ENCODE measurements around the gene MRPL36.

MRPL36 gene

DNA sequence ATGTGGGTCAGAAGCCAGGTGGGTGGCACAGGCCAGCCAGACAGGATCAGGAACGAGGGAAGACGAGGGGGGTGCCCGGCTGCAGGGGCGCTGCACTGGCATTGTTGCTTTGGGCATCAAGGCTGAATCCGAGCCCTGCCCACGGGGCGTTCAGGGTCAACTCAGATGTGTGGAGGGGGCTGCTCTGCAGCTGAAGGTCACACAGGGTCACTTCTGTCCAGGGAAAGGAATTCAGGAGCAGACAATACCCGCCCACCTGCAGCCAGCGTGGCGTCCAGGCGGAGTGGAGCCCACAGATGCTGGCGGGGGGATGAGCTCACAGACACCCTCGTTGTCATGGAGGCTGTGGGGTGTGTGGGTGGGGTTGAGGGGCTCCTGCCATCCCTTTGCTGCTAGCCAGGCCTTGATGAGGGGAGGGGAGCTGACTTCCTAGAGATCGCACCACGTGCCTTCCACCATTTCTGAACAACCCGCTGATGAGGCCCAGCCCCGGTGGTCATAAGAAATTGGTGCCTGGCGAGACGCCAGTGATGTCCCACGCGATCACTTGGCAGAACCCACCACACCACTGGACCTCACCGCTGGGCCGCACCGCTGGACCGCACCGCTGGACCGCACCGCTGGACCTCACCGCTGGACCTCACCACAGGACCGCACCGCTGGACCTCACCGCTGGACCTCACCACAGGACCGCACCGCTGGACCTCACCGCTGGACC, 31.2 kb downstream of the MRPL36 start:
- no peaks in the 10 kb centered on the region for H3K27me3 ChIP-seq (ENCODE audit: low read depth, low read length)
- TF ChIP-seq CTCF (IDR thresholded peaks at IDR 0.05; ENCODE audit: low read depth, low read length) (no peak), EZH2phosphoT487 (IDR thresholded peaks at IDR 0.05; ENCODE audit: low read depth) (no peak)
- no peak overlapping the region for H3K4me2 ChIP-seq (ENCODE audit: low read length)
- H3K36me3 ChIP-seq (replicated peaks; ENCODE audit: low read depth, low read length): no peaks in the 10 kb centered on the region
- H3K79me2 ChIP-seq (ENCODE audit: low read length): no peaks in the 10 kb centered on the region
- no peak overlapping the region for H3K4me3 ChIP-seq (ENCODE audit: low read length)
- H3K27ac ChIP-seq (ENCODE audit: low read length): no peak overlapping the region
- no peaks in the 10 kb centered on the region for H3K9me3 ChIP-seq (ENCODE audit: insufficient read depth, low read length)
- no peaks in the 10 kb centered on the region for H4K20me1 ChIP-seq (ENCODE audit: insufficient read depth, low read length)
- H2AFZ ChIP-seq (ENCODE audit: low read depth, low read length): no peak overlapping the region
- no peak overlapping the region for H3K9ac ChIP-seq (ENCODE audit: low read length)
- H3K4me1 ChIP-seq (ENCODE audit: low read length): peaks cover 6% of the 10 kb centered on the region; the same call in 1 of the 2 replicates

- no peaks in the 10 kb centered on the region for H3K9me3 ChIP-seq (ENCODE audit: insufficient read depth, low read length)
- peaks cover 6% of the 10 kb centered on the region; the same call in 1 of the 2 replicates for H3K4me1 ChIP-seq (ENCODE audit: low read length)
- no peaks in the 10 kb centered on the region for H3K79me2 ChIP-seq (ENCODE audit: low read length)
- no peak overlapping the region for H3K9ac ChIP-seq (ENCODE audit: low read length)
- no peaks in the 10 kb centered on the region for H3K27me3 ChIP-seq (ENCODE audit: low read depth, low read length)
- H3K4me2 ChIP-seq (ENCODE audit: low read length): no peak overlapping the region
- TF ChIP-seq CTCF (IDR thresholded peaks at IDR 0.05; ENCODE audit: low read depth, low read length) (no peak), EZH2phosphoT487 (IDR thresholded peaks at IDR 0.05; ENCODE audit: low read depth) (no peak)
- no peaks in the 10 kb centered on the region for H3K36me3 ChIP-seq (replicated peaks; ENCODE audit: low read depth, low read length)
- H3K27ac ChIP-seq (ENCODE audit: low read length): no peak overlapping the region
- H4K20me1 ChIP-seq (ENCODE audit: insufficient read depth, low read length): no peaks in the 10 kb centered on the region
- no peak overlapping the region for H2AFZ ChIP-seq (ENCODE audit: low read depth, low read length)
- no peak overlapping the region for H3K4me3 ChIP-seq (ENCODE audit: low read length)
Observed at GRCh38 chr5:1767524-1768282, 31.9 kb downstream of the MRPL36 start.

GRCh38 chr5:1765880-1766235, 33.8 kb downstream of the MRPL36 start:
- Histone ChIP-seq H3K36me3 (replicated peaks; ENCODE audit: low read depth, low read length) (no peaks in the 10 kb centered on the region), H3K9me3 (ENCODE audit: insufficient read depth, low read length) (no peaks in the 10 kb centered on the region), H3K4me3 (ENCODE audit: low read length) (no peak overlapping the region), H3K27me3 (ENCODE audit: low read depth, low read length) (no peaks in the 10 kb centered on the region), H3K4me1 (ENCODE audit: low read length) (no peaks in the 10 kb centered on the region), H3K79me2 (ENCODE audit: low read length) (no peaks in the 10 kb centered on the region), H3K9ac (ENCODE audit: low read length) (no peak overlapping the region), H2AFZ (ENCODE audit: low read depth, low read length) (no peak overlapping the region), H3K27ac (ENCODE audit: low read length) (no peak overlapping the region), H3K4me2 (ENCODE audit: low read length) (no peak overlapping the region), H4K20me1 (ENCODE audit: insufficient read depth, low read length) (no peaks in the 10 kb centered on the region)
- TF ChIP-seq CTCF (IDR thresholded peaks at IDR 0.05; ENCODE audit: low read depth, low read length): no peak
- no peak for TF ChIP-seq EZH2phosphoT487 (IDR thresholded peaks at IDR 0.05; ENCODE audit: low read depth)

- no peak overlapping the region for H3K4me2 ChIP-seq (ENCODE audit: low read length)
- H3K4me1 ChIP-seq (ENCODE audit: low read length): no peaks in the 10 kb centered on the region
- H4K20me1 ChIP-seq (ENCODE audit: insufficient read depth, low read length): no peaks in the 10 kb centered on the region
- no peaks in the 10 kb centered on the region for H3K9me3 ChIP-seq (ENCODE audit: insufficient read depth, low read length)
- no peak overlapping the region for H3K4me3 ChIP-seq (ENCODE audit: low read length)
- no peaks in the 10 kb centered on the region for H3K27me3 ChIP-seq (ENCODE audit: low read depth, low read length)
- H3K36me3 ChIP-seq (replicated peaks; ENCODE audit: low read depth, low read length): no peaks in the 10 kb centered on the region
- TF ChIP-seq EZH2phosphoT487 (IDR thresholded peaks at IDR 0.05; ENCODE audit: low read depth) (no peak), CTCF (IDR thresholded peaks at IDR 0.05; ENCODE audit: low read depth, low read length) (no peak)
- H3K27ac ChIP-seq (ENCODE audit: low read length): no peak overlapping the region
- H3K9ac ChIP-seq (ENCODE audit: low read length): no peak overlapping the region
- H2AFZ ChIP-seq (ENCODE audit: low read depth, low read length): no peak overlapping the region
- no peaks in the 10 kb centered on the region for H3K79me2 ChIP-seq (ENCODE audit: low read length)
Observed at GRCh38 chr5:1765141-1765879, 34.3 kb downstream of the MRPL36 start.

Data from OCI-LY3 (cell line).